H1 (cell line): ENCODE data around the gene PRR19. TPM values are rescaled to one million over a fixed set of nuclear protein-coding genes. Genes with fewer than 3 reads are reported as not detected.

Experiments used
- CTCF ChIA-PET: fragments of 300-600 bp; sonication (Branson Sonifier 250); formaldehyde crosslinking; loops from one replicate; lab custom pipeline; 2021; ENCODE audit not compliant: partially characterized antibody; lab: Charles Lee
- POLR2A ChIA-PET: fragments of 300-600 bp; sonication (Branson Sonifier 250); formaldehyde crosslinking; loops from one replicate; lab custom pipeline; 2021; ENCODE audit warnings: inconsistent platforms; ENCODE audit not compliant: partially characterized antibody; lab: Charles Lee
- DNase-seq, 2 experiments: peaks; one replicate each; pipeline versions ENCODE4 v3.0.0 to v3.0.0-alpha.2; 2010 to 2022; ENCODE audit warnings: low spot score in 2 of 2, low read depth in 1 of 2, mixed read lengths in 1 of 2
- FAIRE-seq: peaks from 2 replicates; lab custom pipeline; 2011; peaks lifted over from hg19 to GRCh38; lab: Jason Lieb, UNC
- H2AFZ ChIP-seq: 2 replicates; pipeline ENCODE4 v1.8.1; 2012; ENCODE audit warnings: low read length, inconsistent platforms
- H2AK5ac ChIP-seq: 2 replicates; pipeline ENCODE4 v1.6.1; 2013; ENCODE audit warnings: low read depth, low read length
- H2BK120ac ChIP-seq: replicated peaks from 2 replicates; pipeline ENCODE3; 2013; ENCODE audit warnings: low read depth, low read length, inconsistent platforms
- H2BK12ac ChIP-seq: 2 replicates; pipeline ENCODE4 v1.6.1; 2013; ENCODE audit warnings: low read depth, low read length
- H2BK15ac ChIP-seq: 2 replicates; pipeline ENCODE4 v1.6.1; 2013; ENCODE audit warnings: low read length
- H2BK20ac ChIP-seq: 2 replicates; pipeline ENCODE4 v1.6.1; 2013; ENCODE audit warnings: low read length
- H2BK5ac ChIP-seq: 2 replicates; pipeline ENCODE4 v1.6.1; 2013; ENCODE audit warnings: low read depth, low read length
- H3K14ac ChIP-seq: 2 replicates; pipeline ENCODE4 v1.6.1; 2013; ENCODE audit warnings: inconsistent platforms; ENCODE audit not compliant: insufficient read length
- H3K18ac ChIP-seq: 2 replicates; pipeline ENCODE4 v1.6.1; 2013; ENCODE audit warnings: low read length; ENCODE audit errors: extremely low read depth
- H3K23ac ChIP-seq: 2 replicates; pipeline ENCODE4 v1.6.1; 2013; ENCODE audit warnings: inconsistent platforms; ENCODE audit not compliant: insufficient read length
- H3K23me2 ChIP-seq: 2 replicates; pipeline ENCODE4 v1.6.1; 2013; ENCODE audit warnings: low read depth, low read length
- H3K27ac ChIP-seq: 2 replicates; pipeline ENCODE4 v1.6.1; 2011; ENCODE audit warnings: low read depth, low read length, inconsistent platforms
- H3K27me3 ChIP-seq, 4 experiments: replicated peaks in 1 of 4; 1 replicate in 1 of 4; 2 replicates in 3 of 4; pipeline versions ENCODE4 v1.6.1 to v1.8.1; 2011 to 2013; ENCODE audit warnings: low read length in 3 of 4, mild to moderate bottlenecking in 3 of 4, inconsistent platforms in 2 of 4, mixed read lengths in 2 of 4, moderate library complexity in 1 of 4; ENCODE audit not compliant: control insufficient read depth in 3 of 4, insufficient read depth in 3 of 4; ENCODE audit errors: extremely low read depth in 1 of 4
- H3K36me3 ChIP-seq, 4 experiments: 2 replicates each; pipeline versions ENCODE4 v1.6.1 to v1.8.1; 2011 to 2013; ENCODE audit warnings: mild to moderate bottlenecking in 4 of 4, low read length in 3 of 4, moderate library complexity in 2 of 4, control low read depth in 1 of 4, inconsistent platforms in 1 of 4; ENCODE audit not compliant: insufficient read depth in 4 of 4, control insufficient read depth in 2 of 4
- H3K4ac ChIP-seq: replicated peaks from 2 replicates; pipeline ENCODE3; 2013; ENCODE audit warnings: low read length, low read depth, mixed read lengths, inconsistent platforms; ENCODE audit not compliant: insufficient read length
- H3K4me1 ChIP-seq, 4 experiments: replicated peaks in 1 of 4; 1 replicate in 1 of 4; 2 replicates in 3 of 4; pipeline versions ENCODE4 v1.6.1 to v1.8.1; 2011 to 2013; ENCODE audit warnings: low read length in 3 of 4, inconsistent platforms in 2 of 4, mixed read lengths in 1 of 4; ENCODE audit not compliant: insufficient read depth in 4 of 4, control insufficient read depth in 3 of 4
- H3K4me2 ChIP-seq, 2 experiments: 2 replicates each; pipeline versions ENCODE4 v1.6.1 to v1.8.1; 2011 to 2013; ENCODE audit warnings: low read depth in 2 of 2, low read length in 2 of 2, control low read depth in 1 of 2, inconsistent platforms in 1 of 2, mild to moderate bottlenecking in 1 of 2; ENCODE audit not compliant: insufficient read depth in 1 of 2
- H3K4me3 ChIP-seq, 4 experiments: fragments of 200-600, 300-600 bp in 1 of 4; sonication (generic), shearing (Covaris generic), sonication (Bioruptor Twin) in 1 of 4; 2 replicates each; pipeline versions ENCODE4 v1.5.1 to v1.8.1; 2011 to 2016; ENCODE audit warnings: low read length in 4 of 4, low read depth in 3 of 4, control low read depth in 2 of 4, inconsistent platforms in 2 of 4, mild to moderate bottlenecking in 2 of 4, mixed read lengths in 1 of 4, moderate library complexity in 1 of 4; ENCODE audit not compliant: insufficient read depth in 2 of 4; ENCODE audit errors: extremely low read depth in 1 of 4
- H3K56ac ChIP-seq: replicated peaks from 2 replicates; pipeline ENCODE3; 2013; ENCODE audit warnings: low read depth, mild to moderate bottlenecking, mixed read lengths, low read length, inconsistent platforms; ENCODE audit not compliant: insufficient read length
- H3K79me1 ChIP-seq: 2 replicates; pipeline ENCODE4 v1.6.1; 2013; ENCODE audit warnings: low read depth, low read length, control low read depth
- H3K79me2 ChIP-seq, 2 experiments: 2 replicates each; pipeline versions ENCODE4 v1.6.1 to v1.8.1; 2012 to 2013; ENCODE audit warnings: low read length in 2 of 2, mild to moderate bottlenecking in 2 of 2, inconsistent platforms in 1 of 2; ENCODE audit not compliant: insufficient read depth in 2 of 2, control insufficient read depth in 1 of 2
- H3K9ac ChIP-seq, 4 experiments: replicated peaks in 1 of 4; 1 replicate in 1 of 4; 2 replicates in 3 of 4; pipeline versions ENCODE4 v1.6.1 to v1.8.1; 2011 to 2013; ENCODE audit warnings: low read depth in 3 of 4, low read length in 3 of 4, control low read depth in 2 of 4, mild to moderate bottlenecking in 2 of 4, moderate library complexity in 2 of 4, inconsistent platforms in 1 of 4; ENCODE audit errors: extremely low read depth in 1 of 4
- H3K9me3 ChIP-seq, 2 experiments: 2 replicates each; pipeline versions ENCODE4 v1.6.1 to v1.8.1; 2012 to 2013; ENCODE audit warnings: mild to moderate bottlenecking in 2 of 2, moderate library complexity in 2 of 2, control low read depth in 1 of 2, inconsistent platforms in 1 of 2, low read depth in 1 of 2, low read length in 1 of 2, mixed read lengths in 1 of 2; ENCODE audit not compliant: insufficient read depth in 2 of 2
- H4K20me1 ChIP-seq, 2 experiments: replicated peaks in 1 of 2; 2 replicates each; pipeline versions ENCODE3 to v1.8.1; 2011 to 2013; ENCODE audit warnings: inconsistent platforms in 2 of 2, low read length in 2 of 2, mild to moderate bottlenecking in 1 of 2; ENCODE audit not compliant: insufficient read depth in 2 of 2, control insufficient read depth in 1 of 2
- H4K5ac ChIP-seq: 2 replicates; pipeline ENCODE4 v1.6.1; 2013; ENCODE audit warnings: low read length, low read depth, mixed read lengths, inconsistent platforms; ENCODE audit not compliant: insufficient read length
- H4K8ac ChIP-seq: 2 replicates; pipeline ENCODE4 v1.8.0; 2013; ENCODE audit warnings: mild to moderate bottlenecking, moderate library complexity, low read length, inconsistent platforms; ENCODE audit not compliant: insufficient read depth; ENCODE audit errors: extremely low read depth
- H4K91ac ChIP-seq: replicated peaks from 2 replicates; pipeline ENCODE3; 2013; ENCODE audit warnings: low read length, mixed read lengths, inconsistent platforms; ENCODE audit not compliant: insufficient read length
- ATF3 ChIP-seq: IDR thresholded peaks from 2 replicates; pipeline ENCODE4 v1.6.1; 2011; ENCODE audit warnings: low read depth, mild to moderate bottlenecking, low read length; ENCODE audit not compliant: insufficient read depth
- MAFK ChIP-seq: IDR thresholded peaks from 2 replicates; pipeline ENCODE4 v1.6.1; 2012; ENCODE audit warnings: low read depth, mild to moderate bottlenecking, improper control_type of control experiment, low read length
- WGBS, 2 experiments: shearing (Covaris generic) in 1 of 2; methylation state at CpG; one replicate each; pipeline versions ENCODE4 v1.1.6 to v1.1.7; 2013 to 2015; ENCODE audit warnings: low lambda C conversion rate in 2 of 2, mixed read lengths in 2 of 2, inconsistent platforms in 1 of 2, low coverage in 1 of 2, missing lambda C conversion rate in 1 of 2; ENCODE audit not compliant: insufficient replicate concordance in 2 of 2, insufficient coverage in 1 of 2, insufficient read length in 1 of 2; ENCODE audit errors: extremely low coverage in 1 of 2, missing lambda C conversion rate in 1 of 2; 5-methylcytosine and 5-hydroxymethylcytosine counted together
- polyA plus RNA-seq, 7 experiments: library from polyadenylated mRNA; depleted of rRNA in 3 of 7; stranded (reverse) in 5 of 7; unstranded in 2 of 7; fragments of >200 nt in 5 of 7; fragments of 200-250 nt in 2 of 7; gene quantifications; 1 replicate in 5 of 7; 2 replicates in 1 of 7; 4 replicates in 1 of 7; pipeline versions ENCODE4 v1.2.1 to v1.2.3, GENCODE V29; 2011 to 2013; ENCODE audit warnings: missing spikeins in 2 of 7, mixed read lengths in 2 of 7
- total RNA-seq: library from RNA; stranded (reverse); fragmentation: NEBNext Ultra II Directional; extraction: Animal tissue kit (Norgen Biotek cat#: 25700); gene quantifications from 2 replicates; pipeline ENCODE4 v1.2.1, GENCODE V29; 2021

PRR19 gene
- total and polyA plus RNA-seq, 2 of the 8 experiments (the other 6 are each of a cell fraction or from before 2014, with no cell fraction given): 7.2 to 7.5 TPM

- no peak overlapping the region for H3K23ac ChIP-seq
- no peak overlapping the region for H3K9ac ChIP-seq
- H3K27me3 ChIP-seq: no peaks in the 10 kb centered on the region
- peaks cover 0 to 22% of the 10 kb centered on the region in 2 experiments; a peak in 2 of 4 replicates for H3K79me2 ChIP-seq
- H3K23me2 ChIP-seq: peaks cover 21% of the 10 kb centered on the region
- H3K4ac ChIP-seq: no peak overlapping the region
- no peak overlapping the region for H4K8ac ChIP-seq
- no peak for DNase-seq
- H2BK20ac ChIP-seq: no peak overlapping the region
- no peak overlapping the region for H2BK120ac ChIP-seq
- H3K56ac ChIP-seq: no peak overlapping the region
- H2AK5ac ChIP-seq: no peak overlapping the region
- H4K5ac ChIP-seq: no peak overlapping the region
- H4K20me1 ChIP-seq: peaks cover 3 to 17% of the 10 kb centered on the region in 2 experiments
- no peak overlapping the region for H2AFZ ChIP-seq
- no peak overlapping the region for H3K27ac ChIP-seq
- no peak overlapping the region for H3K4me3 ChIP-seq
- H2BK12ac ChIP-seq: no peak overlapping the region
- peak overlapping the region in 1 of 2 experiments; percentile 97; a peak in 1 of 4 replicates for H3K4me2 ChIP-seq
- ChIA-PET POLR2A (interaction anchor here (1.1 to 4.3 kb wide), 2 partner anchors 9 to 14 kb away, joined by 3 to 20 read pairs; no protein-coding TSS in a partner anchor), CTCF (interaction anchor here (6.6 kb wide), 1 partner anchor 10 kb away, joined by 41 read pairs; no protein-coding TSS in a partner anchor)
- H3K18ac ChIP-seq: no peak overlapping the region
- no peaks in the 10 kb centered on the region for H3K9me3 ChIP-seq
- H2BK5ac ChIP-seq: no peak overlapping the region
- TF ChIP-seq ATF3 (no peak), MAFK (peak; percentile 69; the same call in 1 of the 2 replicates)
- 92% methylated on average over 13 of the region's 13 CpGs; no CpG with 5 or more reads in 1 of the 2 experiments for WGBS, 2 experiments
- H3K4me1 ChIP-seq: peaks cover 9 to 32% (median 26%) of the 10 kb centered on the region in 4 experiments
- no peak overlapping the region for H3K14ac ChIP-seq
- peaks cover 28% of the 10 kb centered on the region for H3K79me1 ChIP-seq
- no peak overlapping the region for H2BK15ac ChIP-seq
- peaks cover 13 to 37% (median 35%) of the 10 kb centered on the region in 4 experiments; a peak in 7 of 8 replicates for H3K36me3 ChIP-seq
- H4K91ac ChIP-seq: no peak overlapping the region
- no peak for FAIRE-seq
These were observed 15.4 kb upstream of the PRR19 start for GRCh38 chr19:42286349-42287016.
